Stimulated activated CD4-positive, alpha-beta T cell treated with anti-CD3 and anti-CD28 coated beads, Interleukin-1b, Interleukin-23, amount 100 ng/mL, for 4 hours (primary cell): ENCODE results near the gene NIPAL1.

ENCODE experiments used
- DNase-seq, 2 donors: peaks; one replicate each; pipeline ENCODE4 v3.0.0-alpha.2; 2020; ENCODE audit warnings: low read depth in 2 of 2

Gene NIPAL1

GRCh38 chr4:48065587-48066052 lies 49.0 kb downstream of the NIPAL1 start:
- no peak for DNase-seq

GRCh38 chr4:48067536-48067935 lies 51.0 kb downstream of the NIPAL1 start:
- DNase-seq, result no peak

- DNase-seq, result no peak
Observed at GRCh38 chr4:48068182-48068581, 51.6 kb downstream of the NIPAL1 start.

GRCh38 chr4:48069026-48069425 lies 52.5 kb downstream of the NIPAL1 start:
- no peak for DNase-seq

GRCh38 chr4:48071191-48071590 lies 54.6 kb downstream of the NIPAL1 start:
- no peak for DNase-seq

GRCh38 chr4:48073567-48074103 lies 57.1 kb downstream of the NIPAL1 start:
- DNase-seq, result no peak

GRCh38 chr4:48074657-48075056 lies 58.1 kb downstream of the NIPAL1 start:
- no peak for DNase-seq

- no peak for DNase-seq
Observed at GRCh38 chr4:48078425-48078824, 61.9 kb downstream of the NIPAL1 start.

GRCh38 chr4:48078862-48079655 lies 62.5 kb downstream of the NIPAL1 start:
- DNase-seq, result no peak

- DNase-seq, result no peak
Observed at GRCh38 chr4:48079972-48080391, 63.4 kb downstream of the NIPAL1 start.

GRCh38 chr4:48081196-48081595 lies 64.6 kb downstream of the NIPAL1 start:
- DNase-seq, result no peak

- DNase-seq, result no peak
Observed at GRCh38 chr4:48082956-48083355, 66.4 kb downstream of the NIPAL1 start.

GRCh38 chr4:48085821-48086589 lies 69.4 kb downstream of the NIPAL1 start:
- no peak for DNase-seq
